ENCODE measurements around the gene NELL2. TPM values are rescaled to one million over a fixed set of nuclear protein-coding genes. Genes with fewer than 3 reads are reported as not detected.

The NELL2 gene
- total RNA-seq, 4 donors from 2014 or later, result 0.42 to 5.8 (median 3.3) TPM

DNA sequence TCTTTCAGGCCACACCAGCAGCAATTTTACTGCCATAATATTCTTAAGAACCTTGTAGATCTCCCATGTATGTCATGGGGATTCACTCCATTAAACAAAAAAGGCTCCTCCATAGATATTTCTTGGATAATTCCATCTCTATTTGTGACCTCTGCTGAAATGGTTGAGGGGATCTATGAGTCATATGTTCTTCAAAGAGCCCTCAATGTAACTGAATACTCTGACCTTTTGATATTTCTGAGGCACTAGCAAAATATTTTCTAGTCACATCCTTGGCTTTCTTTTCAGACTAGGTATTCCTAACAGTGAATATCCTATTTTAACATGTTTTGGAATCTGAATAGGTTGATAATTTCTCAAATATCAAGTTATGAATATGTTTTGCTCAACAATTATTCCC lies 6.6 kb downstream of the NELL2 start:
- intact Hi-C loops (cut with DNase I), result no loop called here
- DNase-seq (ENCODE audit: extremely low spot score), result no peak
- TF ChIP-seq POLR2A (IDR thresholded peaks at IDR 0.05; ENCODE audit: low read depth) (no peak), POLR2AphosphoS5 (IDR thresholded peaks at IDR 0.05) (no peak)
- TF ChIP-seq, protein P1, sequence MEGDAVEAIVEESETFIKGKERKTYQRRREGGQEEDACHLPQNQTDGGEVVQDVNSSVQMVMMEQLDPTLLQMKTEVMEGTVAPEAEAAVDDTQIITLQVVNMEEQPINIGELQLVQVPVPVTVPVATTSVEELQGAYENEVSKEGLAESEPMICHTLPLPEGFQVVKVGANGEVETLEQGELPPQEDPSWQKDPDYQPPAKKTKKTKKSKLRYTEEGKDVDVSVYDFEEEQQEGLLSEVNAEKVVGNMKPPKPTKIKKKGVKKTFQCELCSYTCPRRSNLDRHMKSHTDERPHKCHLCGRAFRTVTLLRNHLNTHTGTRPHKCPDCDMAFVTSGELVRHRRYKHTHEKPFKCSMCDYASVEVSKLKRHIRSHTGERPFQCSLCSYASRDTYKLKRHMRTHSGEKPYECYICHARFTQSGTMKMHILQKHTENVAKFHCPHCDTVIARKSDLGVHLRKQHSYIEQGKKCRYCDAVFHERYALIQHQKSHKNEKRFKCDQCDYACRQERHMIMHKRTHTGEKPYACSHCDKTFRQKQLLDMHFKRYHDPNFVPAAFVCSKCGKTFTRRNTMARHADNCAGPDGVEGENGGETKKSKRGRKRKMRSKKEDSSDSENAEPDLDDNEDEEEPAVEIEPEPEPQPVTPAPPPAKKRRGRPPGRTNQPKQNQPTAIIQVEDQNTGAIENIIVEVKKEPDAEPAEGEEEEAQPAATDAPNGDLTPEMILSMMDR (IDR thresholded peaks at IDR 0.05), result no peak

DNA sequence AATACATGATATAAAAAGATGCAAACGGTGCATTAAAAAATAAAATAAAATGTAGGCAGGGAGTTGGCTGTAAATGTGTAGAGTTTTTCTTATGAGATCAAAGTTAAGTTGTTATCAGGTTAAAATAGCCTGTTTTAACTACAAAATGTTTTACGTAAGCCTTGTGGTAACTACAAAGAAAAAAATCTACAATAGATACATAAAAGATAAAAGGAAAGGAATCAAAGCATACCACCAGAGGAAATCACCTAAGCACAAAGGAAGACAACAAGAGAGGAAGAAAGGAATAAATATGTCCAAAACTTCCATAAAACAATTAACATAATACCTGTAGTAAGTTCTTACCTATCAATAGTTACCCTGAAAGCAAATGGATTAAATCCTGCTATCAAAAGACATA lies 12.2 kb downstream of the NELL2 start:
- Histone ChIP-seq H3K27ac (replicated peaks in 1 of 4) (no peak overlapping the region), H3K9me3 (peaks cover 0 to 22% (median 8%) of the 10 kb centered on the region in 4 donors), H3K4me1 (no peaks in the 10 kb centered on the region), H3K4me3 (no peak overlapping the region), H3K36me3 (no peaks in the 10 kb centered on the region), H3K27me3 (no peaks in the 10 kb centered on the region)
- intact Hi-C loops (cut with DNase I), result no loop called here
- WGBS, result 39% methylated on average over 2 of the region's 2 CpGs
- no peak for TF ChIP-seq POLR2A (IDR thresholded peaks at IDR 0.05; ENCODE audit: low read depth)
- no peak for TF ChIP-seq EP300 (IDR thresholded peaks at IDR 0.05)
- TF ChIP-seq, protein P1 (IDR thresholded peaks at IDR 0.05), result no peak
- no peak for TF ChIP-seq POLR2AphosphoS5 (IDR thresholded peaks at IDR 0.05)
- DNase-seq (ENCODE audit: extremely low spot score), result no peak

More for the DNA sequence above, 6.6 kb downstream of the NELL2 start:
- peaks cover 0 to 41% (median 6%) of the 10 kb centered on the region in 4 donors for H3K27me3 ChIP-seq
- peaks cover 0 to under 1% (median 0%) of the 10 kb centered on the region in 4 donors for H3K4me1 ChIP-seq
- peaks cover 0 to 5% (median 2%) of the 10 kb centered on the region in 4 donors for H3K9me3 ChIP-seq
- H3K36me3 ChIP-seq, result no peaks in the 10 kb centered on the region
- no peak overlapping the region for H3K27ac ChIP-seq (replicated peaks in 1 of 4)
- H3K4me3 ChIP-seq, result no peak overlapping the region

DNA sequence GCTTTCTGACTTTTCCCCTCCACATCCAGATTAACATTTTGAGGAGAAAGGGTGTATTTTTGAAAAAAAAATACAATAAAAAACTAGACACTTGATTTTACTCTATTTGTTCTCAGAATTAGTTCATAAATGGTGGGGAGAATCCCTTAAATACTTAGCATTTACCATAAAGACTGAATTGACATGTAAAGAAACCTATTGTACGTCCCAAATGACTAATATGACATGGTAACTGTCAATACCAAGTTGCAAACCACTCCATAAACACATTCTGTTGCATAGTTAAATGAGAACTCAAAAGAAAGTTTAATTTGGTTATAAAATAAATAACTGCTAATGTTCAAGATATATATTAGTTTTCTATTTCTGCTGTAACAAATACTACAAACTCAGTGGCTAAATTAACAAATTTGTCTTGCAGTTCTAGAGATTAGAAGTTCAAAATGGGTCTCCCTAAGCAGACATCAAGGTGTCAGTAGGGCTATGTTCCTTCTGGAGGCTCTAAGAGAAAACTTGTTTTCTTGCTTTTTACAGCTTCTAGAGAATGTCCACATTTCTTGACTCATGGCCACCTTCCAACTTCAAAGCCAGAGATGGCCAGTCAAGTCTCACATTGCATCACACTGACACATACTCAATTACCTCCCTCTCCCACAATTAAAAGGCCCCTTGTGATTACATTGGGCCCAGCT lies 16.0 kb downstream of the NELL2 start:
- H3K36me3 ChIP-seq, result no peaks in the 10 kb centered on the region
- H3K9me3 ChIP-seq, result peaks cover 0 to 17% (median 8%) of the 10 kb centered on the region in 4 donors
- no peaks in the 10 kb centered on the region for H3K27me3 ChIP-seq
- no peak for DNase-seq (ENCODE audit: extremely low spot score)
- no peak overlapping the region for H3K4me3 ChIP-seq
- no peak for TF ChIP-seq POLR2A (IDR thresholded peaks at IDR 0.05; ENCODE audit: low read depth)
- TF ChIP-seq, protein P1 (IDR thresholded peaks at IDR 0.05), result no peak
- no peak for TF ChIP-seq POLR2AphosphoS5 (IDR thresholded peaks at IDR 0.05)
- no peak for TF ChIP-seq EP300 (IDR thresholded peaks at IDR 0.05)
- 66% methylated on average over 1 of the region's 1 CpG for WGBS
- no peaks in the 10 kb centered on the region for H3K4me1 ChIP-seq
- no peak overlapping the region for H3K27ac ChIP-seq (replicated peaks in 1 of 4)
- intact Hi-C loops (cut with DNase I), result no loop called here

DNA sequence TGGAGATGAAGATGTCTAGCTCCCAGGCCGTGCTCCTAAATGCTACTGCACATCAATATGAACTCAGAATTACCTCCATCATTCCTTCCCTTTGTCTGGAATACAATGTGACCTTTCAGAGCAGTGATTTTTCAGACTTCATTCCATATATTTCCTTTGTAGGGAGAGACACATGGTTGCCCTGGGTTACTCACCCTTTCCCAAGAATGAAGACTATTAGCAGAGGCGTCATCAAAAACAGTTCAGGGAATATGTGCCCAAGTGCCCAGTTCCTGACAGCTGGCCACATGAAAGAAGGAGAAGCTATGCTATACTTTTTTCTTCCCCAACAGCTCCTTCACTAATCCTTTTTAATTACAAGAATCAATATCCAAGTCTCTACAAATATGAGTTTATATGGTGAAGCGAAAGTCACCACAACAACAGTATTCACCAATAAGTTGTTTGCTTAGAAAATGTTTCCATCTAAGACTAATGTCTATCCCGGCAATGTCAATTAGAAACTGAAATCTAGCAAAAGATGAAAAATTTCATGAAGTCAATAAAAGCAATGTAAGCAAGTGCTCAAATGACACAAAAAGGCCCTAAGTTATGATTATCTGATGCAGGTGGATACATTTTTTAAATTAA lies 17.8 kb downstream of the NELL2 start:
- H3K4me1 ChIP-seq, result no peaks in the 10 kb centered on the region
- H3K27me3 ChIP-seq, result no peaks in the 10 kb centered on the region
- no peaks in the 10 kb centered on the region for H3K36me3 ChIP-seq
- no peak for DNase-seq (ENCODE audit: extremely low spot score)
- TF ChIP-seq EP300 (IDR thresholded peaks at IDR 0.05), result no peak
- TF ChIP-seq, protein P1 (IDR thresholded peaks at IDR 0.05), result no peak
- no peak for TF ChIP-seq POLR2A (IDR thresholded peaks at IDR 0.05; ENCODE audit: low read depth)
- TF ChIP-seq POLR2AphosphoS5 (IDR thresholded peaks at IDR 0.05), result no peak
- no peak overlapping the region for H3K4me3 ChIP-seq
- peaks cover 0 to 17% (median 8%) of the 10 kb centered on the region in 4 donors for H3K9me3 ChIP-seq
- WGBS, result 85% methylated on average over 4 of the region's 4 CpGs
- intact Hi-C loops (cut with DNase I), result no loop called here
- no peak overlapping the region for H3K27ac ChIP-seq (replicated peaks in 1 of 4)

Data from esophagus muscularis mucosa (tissue), 4 donors.